CD4-positive, alpha-beta T cell treated with Interleukin-2 at 100 ng/mL for 4 hours (primary cell): ENCODE results near the gene MAN2B1.
A peak's percentile ranks its signal among the peaks of the same experiment; 100 is the strongest.

Source experiments
- DNase-seq: peaks from one replicate; pipeline ENCODE4 v3.0.0-alpha.2; 2020; ENCODE audit warnings: low spot score

Gene MAN2B1

DNA sequence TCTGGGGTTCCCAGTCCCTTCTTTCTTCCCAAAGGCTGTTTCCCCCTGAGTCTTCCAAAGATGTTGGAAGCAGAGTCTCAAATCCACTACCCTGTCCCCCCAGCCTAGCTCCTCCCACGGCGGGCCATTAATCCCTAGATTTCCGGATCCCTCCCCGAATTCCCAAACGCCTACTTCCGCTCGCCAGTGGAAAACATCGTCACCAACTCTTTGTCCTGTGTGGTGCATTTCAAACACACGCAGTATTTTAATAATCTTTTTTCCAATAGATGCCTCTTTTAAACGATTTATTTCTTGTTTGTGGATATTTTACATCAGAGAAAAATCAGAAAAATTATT, 55.2 kb downstream of the MAN2B1 start:
- DNase-seq = no peak

DNA sequence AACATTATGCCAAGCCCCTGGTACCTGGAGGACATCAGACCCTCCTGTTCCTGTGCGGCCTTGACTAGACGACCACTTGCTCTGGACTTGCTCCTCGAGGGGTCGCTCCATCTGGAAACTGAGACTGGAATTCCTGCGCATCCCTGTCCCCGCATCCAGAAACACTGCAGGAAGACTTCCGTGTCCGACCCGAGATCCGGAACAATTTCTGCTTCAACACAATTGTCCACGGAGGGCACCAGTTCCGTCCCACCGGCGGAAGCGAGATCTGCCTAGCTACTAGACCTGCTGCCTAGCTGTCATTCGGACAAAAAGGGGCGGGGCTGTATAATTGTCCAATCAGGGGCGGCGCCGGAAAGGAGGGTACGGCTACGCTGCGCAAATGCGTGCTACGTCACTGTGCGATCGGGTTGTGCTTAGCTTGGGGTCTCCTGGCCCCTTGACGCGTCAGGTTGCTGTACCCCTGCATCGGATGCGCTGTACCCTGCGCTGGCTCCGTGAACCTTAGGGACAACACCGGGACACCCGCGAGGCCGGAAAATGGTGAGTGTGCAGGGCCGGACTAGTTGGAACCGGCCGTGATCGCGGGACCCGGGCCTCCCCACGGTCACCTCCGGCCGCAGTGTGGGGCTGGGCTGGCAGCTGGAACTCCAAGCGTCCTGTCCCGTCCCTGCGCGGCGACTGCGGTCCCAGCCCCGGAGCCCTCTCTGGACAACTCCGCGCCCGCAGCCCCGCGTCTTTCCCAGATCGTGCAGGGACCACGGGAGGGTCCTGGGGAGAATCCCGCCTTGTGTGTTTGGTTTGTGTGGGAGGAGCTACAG, 55.8 kb downstream of the MAN2B1 start, which contains the start of the genes ZNF490 and ZNF791:
Gene ZNF490 (minus strand): TSS at position 274 of the 821 bp plus-strand sequence. CDS start 133 bp downstream, at position 141.
Gene ZNF791 (plus strand): TSS at position 381 of the 821 bp plus-strand sequence. CDS start 160 bp downstream, at position 541.
- peak; percentile 98 for DNase-seq

DNA sequence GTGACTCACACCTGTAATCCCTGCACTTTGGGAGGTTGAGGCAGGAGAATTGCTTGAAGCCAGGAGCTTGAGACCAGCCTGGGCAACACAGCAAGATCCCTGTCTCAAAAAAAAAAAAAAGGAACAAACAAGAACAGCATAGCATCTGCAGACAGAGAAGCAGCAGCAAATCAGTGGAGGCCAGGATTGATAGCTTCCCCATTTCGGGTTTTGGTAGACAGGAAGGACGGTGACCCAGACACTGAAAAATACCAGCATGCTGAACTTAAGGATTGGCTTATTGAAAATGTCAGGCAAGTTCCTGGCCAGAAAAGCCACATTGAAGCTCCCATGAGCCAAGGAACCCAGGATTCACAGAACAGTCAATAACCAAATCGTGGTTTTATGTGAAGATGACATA, 58.9 kb downstream of the MAN2B1 start:
- DNase-seq = no peak

DNA sequence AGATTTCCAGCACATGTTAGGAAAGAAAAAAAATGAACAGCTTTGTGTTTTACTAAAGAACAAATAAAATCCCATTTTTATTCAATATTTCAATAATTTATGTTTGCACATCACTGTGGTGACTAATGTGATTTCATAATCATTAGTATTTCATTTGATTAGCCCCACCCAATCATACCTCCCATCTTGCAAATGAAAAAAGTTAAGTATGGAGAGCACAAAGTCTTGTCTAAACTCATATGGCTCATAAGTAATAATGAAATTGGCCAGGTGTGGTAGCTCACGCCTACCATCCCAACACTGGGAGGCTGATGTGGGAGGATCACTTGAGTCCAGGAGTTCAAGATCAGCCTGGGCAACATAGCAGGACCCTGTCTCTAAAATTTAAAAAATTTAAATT, 59.7 kb downstream of the MAN2B1 start:
- no peak for DNase-seq

DNA sequence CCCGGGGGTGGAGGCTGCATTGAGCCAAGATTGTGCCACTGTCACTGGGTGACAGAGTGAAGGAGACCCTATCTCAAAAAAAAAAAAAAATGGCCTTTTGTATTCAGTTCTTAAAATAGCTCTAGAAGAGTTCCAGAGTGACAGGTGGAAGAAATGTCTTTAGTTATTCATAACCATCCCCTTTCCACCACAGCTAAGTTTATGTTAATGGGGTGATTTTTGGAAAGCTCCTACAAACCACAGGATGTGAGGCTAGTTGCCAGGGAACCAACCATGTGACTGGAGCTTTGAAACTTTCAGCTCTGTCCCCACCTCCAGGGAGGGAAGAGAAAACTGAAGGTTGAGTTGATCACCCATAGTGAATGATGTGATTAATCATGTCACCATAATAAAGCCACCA, 62.8 kb downstream of the MAN2B1 start:
- DNase-seq = peak; percentile 63

DNA sequence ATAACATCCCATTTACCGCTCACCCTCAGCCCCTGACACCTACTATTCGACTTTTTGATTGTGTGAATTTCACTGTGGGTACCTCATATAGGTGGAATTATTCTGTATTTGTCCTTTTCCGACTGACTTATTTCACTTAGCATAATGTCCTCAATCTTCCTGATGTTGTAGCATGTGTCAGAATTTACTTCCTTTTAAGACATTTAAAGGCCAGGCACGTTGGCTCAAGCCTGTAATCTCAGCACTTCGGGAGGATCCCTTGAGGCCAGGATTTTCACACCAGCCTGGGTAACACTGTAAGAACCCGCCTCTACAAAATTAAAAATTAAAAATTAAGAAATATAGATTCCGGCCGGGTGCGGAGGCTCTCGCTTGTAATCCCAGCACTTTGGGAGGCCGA, 68.9 kb downstream of the MAN2B1 start:
- no peak for DNase-seq

DNA sequence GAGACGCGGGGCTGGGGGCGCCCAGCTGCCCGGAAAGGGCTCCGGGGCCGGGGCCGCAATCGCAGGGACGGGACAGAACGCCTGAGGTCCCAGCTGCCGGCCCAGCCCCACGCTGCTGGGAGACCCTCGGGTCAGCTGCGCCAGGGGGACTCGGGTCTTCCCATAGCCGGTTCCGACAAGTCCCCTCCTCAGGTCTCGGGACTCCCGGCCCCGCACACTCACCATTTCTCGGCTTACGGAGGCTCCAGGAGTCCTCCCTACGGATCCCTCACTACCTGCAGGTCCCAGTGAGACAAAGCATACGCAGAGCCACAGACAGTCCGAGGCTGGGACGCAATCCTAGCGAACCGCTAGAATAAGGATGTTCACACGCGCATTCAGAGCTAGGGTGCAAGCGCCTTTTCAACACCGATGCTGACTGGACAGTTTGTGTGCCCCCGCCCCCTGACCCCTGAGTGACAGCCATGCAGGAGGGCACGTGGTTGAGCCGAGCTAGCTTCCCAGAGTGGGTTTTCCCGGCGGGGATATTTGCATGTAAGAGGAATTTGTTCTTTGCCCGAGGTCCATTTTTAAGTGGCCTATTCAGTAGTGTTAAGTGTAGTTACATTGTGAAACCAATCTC, 69.5 kb downstream of the MAN2B1 start:
- DNase-seq = no peak
